ENCODE measurements around the gene CDC42EP5. TPM values are rescaled to one million over a fixed set of nuclear protein-coding genes. Genes with fewer than 3 reads are reported as not detected.

The CDC42EP5 gene
- total RNA-seq, 1 donor from 2014 or later: 21.4 TPM

- Mint-ChIP-seq H3K4me1 (ENCODE audit: unreplicated experiment) (no peaks in the 10 kb centered on the region), H3K9me3 (ENCODE audit: unreplicated experiment) (peaks cover 6% of the 10 kb centered on the region), H3K4me3 (ENCODE audit: unreplicated experiment) (no peak overlapping the region), H3K27me3 (ENCODE audit: unreplicated experiment) (no peaks in the 10 kb centered on the region), H3K36me3 (ENCODE audit: low read depth, unreplicated experiment) (no peaks in the 10 kb centered on the region), H3K27ac (ENCODE audit: unreplicated experiment) (no peak overlapping the region)
- DNase-seq (ENCODE audit: low spot score): no peak
- TF ChIP-seq CTCF (IDR thresholded peaks at IDR 0.05; ENCODE audit: unreplicated experiment): no peak
Observed at GRCh38 chr19:54482889-54483288, 9.8 kb upstream of the CDC42EP5 start.

- Mint-ChIP-seq H3K36me3 (ENCODE audit: low read depth, unreplicated experiment) (no peaks in the 10 kb centered on the region), H3K4me1 (ENCODE audit: unreplicated experiment) (no peaks in the 10 kb centered on the region), H3K4me3 (ENCODE audit: unreplicated experiment) (no peak overlapping the region), H3K27me3 (ENCODE audit: unreplicated experiment) (no peaks in the 10 kb centered on the region), H3K9me3 (ENCODE audit: unreplicated experiment) (peaks cover 6% of the 10 kb centered on the region), H3K27ac (ENCODE audit: unreplicated experiment) (no peak overlapping the region)
- peak; percentile 68 for TF ChIP-seq CTCF (IDR thresholded peaks at IDR 0.05; ENCODE audit: unreplicated experiment)
- DNase-seq (ENCODE audit: low spot score): peak; percentile 64
Observed at GRCh38 chr19:54481326-54481930, 8.3 kb upstream of the CDC42EP5 start.

- Mint-ChIP-seq H3K36me3 (ENCODE audit: low read depth, unreplicated experiment) (no peaks in the 10 kb centered on the region), H3K27me3 (ENCODE audit: unreplicated experiment) (no peaks in the 10 kb centered on the region), H3K27ac (ENCODE audit: unreplicated experiment) (no peak overlapping the region), H3K4me3 (ENCODE audit: unreplicated experiment) (no peak overlapping the region), H3K9me3 (ENCODE audit: unreplicated experiment) (peaks cover 6% of the 10 kb centered on the region), H3K4me1 (ENCODE audit: unreplicated experiment) (no peaks in the 10 kb centered on the region)
- no peak for DNase-seq (ENCODE audit: low spot score)
- no peak for TF ChIP-seq CTCF (IDR thresholded peaks at IDR 0.05; ENCODE audit: unreplicated experiment)
Observed at GRCh38 chr19:54480051-54480450, 7.0 kb upstream of the CDC42EP5 start.

- TF ChIP-seq CTCF (IDR thresholded peaks at IDR 0.05; ENCODE audit: unreplicated experiment): peak; percentile 56
- Mint-ChIP-seq H3K9me3 (ENCODE audit: unreplicated experiment) (no peaks in the 10 kb centered on the region), H3K4me1 (ENCODE audit: unreplicated experiment) (no peaks in the 10 kb centered on the region), H3K27ac (ENCODE audit: unreplicated experiment) (no peak overlapping the region), H3K27me3 (ENCODE audit: unreplicated experiment) (no peaks in the 10 kb centered on the region), H3K4me3 (ENCODE audit: unreplicated experiment) (no peak overlapping the region), H3K36me3 (ENCODE audit: low read depth, unreplicated experiment) (no peaks in the 10 kb centered on the region)
- DNase-seq (ENCODE audit: low spot score): peak; percentile 50
Observed at GRCh38 chr19:54478677-54479266, 5.7 kb upstream of the CDC42EP5 start.

GRCh38 chr19:54477650-54478049 is 4.6 kb upstream of the CDC42EP5 start:
- DNase-seq (ENCODE audit: low spot score): no peak
- Mint-ChIP-seq H3K27ac (ENCODE audit: unreplicated experiment) (no peak overlapping the region), H3K36me3 (ENCODE audit: low read depth, unreplicated experiment) (no peaks in the 10 kb centered on the region), H3K4me3 (ENCODE audit: unreplicated experiment) (no peak overlapping the region), H3K27me3 (ENCODE audit: unreplicated experiment) (no peaks in the 10 kb centered on the region), H3K9me3 (ENCODE audit: unreplicated experiment) (no peaks in the 10 kb centered on the region), H3K4me1 (ENCODE audit: unreplicated experiment) (peaks cover 4% of the 10 kb centered on the region)
- no peak for TF ChIP-seq CTCF (IDR thresholded peaks at IDR 0.05; ENCODE audit: unreplicated experiment)
